Measurements from ENCODE around the gene TEFM.
"Not testable (repeated sequence)": the region's sequence is repeated elsewhere in the genome, so short reads cannot be mapped to it uniquely, and the experiment has no call there.

TEFM gene, protein sequence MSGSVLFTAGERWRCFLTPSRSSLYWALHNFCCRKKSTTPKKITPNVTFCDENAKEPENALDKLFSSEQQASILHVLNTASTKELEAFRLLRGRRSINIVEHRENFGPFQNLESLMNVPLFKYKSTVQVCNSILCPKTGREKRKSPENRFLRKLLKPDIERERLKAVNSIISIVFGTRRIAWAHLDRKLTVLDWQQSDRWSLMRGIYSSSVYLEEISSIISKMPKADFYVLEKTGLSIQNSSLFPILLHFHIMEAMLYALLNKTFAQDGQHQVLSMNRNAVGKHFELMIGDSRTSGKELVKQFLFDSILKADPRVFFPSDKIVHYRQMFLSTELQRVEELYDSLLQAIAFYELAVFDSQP

DNA sequence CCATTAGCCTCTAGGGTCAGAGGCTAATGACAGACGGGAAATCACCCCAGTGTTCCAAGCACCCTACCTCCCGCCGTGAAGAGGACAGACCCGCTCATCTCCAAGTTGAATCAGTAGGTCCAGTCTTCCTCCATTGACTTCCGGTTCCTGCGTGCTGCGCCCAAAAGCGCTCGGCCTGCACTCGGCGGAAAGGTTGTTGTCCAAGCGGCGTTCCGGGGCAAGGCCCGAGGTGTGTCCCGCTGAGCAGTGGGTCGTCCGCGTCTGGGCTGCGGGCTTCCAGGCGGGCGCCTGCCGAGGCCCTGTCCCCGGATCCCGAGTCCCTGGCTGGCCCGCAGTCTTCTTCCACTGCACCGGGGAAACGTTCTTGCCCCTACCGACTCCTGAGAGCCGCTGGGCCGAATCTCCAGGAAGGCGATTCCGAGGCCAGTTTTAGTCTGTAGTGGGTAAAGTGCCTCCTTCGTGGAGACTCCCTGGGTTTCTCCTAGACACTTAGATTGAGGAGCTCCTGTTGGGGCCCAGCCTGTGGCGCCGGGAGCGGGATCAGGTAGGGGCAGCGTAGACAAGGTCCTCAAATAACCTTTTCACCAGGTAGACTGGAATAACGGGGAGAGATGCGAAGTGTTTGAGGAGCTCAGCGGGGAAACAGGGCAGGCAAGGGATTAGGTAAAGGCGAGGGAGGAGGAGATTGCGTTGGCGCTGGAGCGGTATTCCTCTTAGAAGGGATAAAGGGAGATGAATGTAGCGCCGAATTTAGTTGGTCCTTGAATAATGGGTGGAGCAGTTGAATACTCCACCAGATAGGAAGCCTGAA, at the start of gene TEFM:
TEFM (minus strand) TSS at position 138 of the 811 bp plus-strand sequence; CDS start at position 98, 40 bp downstream.
- peak; percentile 92 for DNase-seq (ENCODE audit: low spot score)

DNA sequence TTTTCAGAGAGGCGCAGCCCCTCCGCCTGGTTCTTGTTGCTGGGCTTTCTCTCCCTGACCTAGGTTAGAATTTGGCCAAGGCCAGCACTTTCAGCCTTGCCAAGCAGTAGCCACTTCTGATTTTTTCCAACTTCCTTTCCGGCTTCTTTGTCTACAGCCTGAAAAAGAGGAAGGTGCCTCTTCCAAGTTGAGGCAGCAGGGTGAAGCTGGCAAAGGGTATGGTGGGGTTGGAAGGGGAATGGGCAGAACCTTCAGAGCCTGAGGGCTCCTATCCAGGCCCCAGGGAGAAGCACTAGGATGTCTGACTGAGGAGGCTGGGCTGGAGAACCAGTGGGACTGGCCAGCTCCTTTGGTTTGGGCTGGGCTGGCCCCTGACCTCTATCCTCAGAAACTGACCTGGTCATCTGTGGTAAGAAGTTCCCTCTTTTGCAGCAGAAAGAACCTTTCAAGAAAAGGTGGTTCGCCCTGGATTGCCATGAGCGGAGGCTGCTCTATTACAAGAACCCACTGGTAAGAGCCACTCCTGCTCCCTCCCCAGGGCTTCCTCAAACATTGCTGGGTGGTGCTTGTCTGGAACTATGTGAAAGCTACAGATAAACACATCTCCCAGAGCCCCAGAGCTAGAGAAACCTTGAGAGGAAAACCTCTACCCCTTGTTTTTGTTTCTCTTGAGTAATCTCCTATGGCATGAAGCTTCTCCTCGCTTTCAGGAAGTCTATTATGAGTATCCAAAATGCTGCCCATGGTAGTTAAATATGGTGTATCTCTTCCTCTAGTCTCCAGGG, 48.2 kb upstream of the TEFM start:
- no peak for DNase-seq (ENCODE audit: low spot score)

DNA sequence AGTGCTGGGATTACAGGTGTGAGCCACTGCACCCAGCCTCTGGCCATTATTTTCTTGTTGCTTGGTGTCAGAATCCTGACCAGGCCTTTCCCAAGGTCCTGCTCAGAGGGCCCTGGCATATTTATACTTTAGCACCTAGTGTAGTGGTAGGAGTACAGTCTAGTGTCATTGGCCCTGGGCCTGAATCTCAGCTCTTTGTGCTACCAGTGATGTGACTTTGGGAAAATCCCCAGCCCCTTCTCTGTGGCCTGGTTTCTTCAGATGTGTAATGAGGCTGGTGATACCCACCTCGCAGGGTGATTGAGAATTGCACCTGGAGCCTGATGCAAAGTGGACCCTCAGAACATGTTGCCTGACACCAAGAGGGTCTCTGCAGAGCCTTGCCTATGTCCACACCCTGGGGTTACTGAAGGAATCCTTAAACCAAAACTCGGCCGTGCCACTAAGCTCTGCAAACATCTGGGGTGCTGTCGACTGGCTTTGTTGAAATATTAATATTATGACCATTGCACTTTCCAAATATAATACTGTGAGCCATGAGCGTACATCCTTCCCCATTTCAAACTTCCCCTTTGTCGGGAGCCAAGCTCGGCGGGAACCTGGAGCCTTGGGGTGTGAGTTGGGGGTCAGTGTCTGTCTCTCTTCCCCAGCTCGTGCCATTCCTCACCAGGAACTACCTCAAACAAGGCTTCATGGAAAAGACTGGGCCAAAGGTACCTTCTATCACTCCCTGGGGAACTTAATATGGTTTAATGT, 46.8 kb upstream of the TEFM start:
- DNase-seq (ENCODE audit: low spot score), result no peak

DNA sequence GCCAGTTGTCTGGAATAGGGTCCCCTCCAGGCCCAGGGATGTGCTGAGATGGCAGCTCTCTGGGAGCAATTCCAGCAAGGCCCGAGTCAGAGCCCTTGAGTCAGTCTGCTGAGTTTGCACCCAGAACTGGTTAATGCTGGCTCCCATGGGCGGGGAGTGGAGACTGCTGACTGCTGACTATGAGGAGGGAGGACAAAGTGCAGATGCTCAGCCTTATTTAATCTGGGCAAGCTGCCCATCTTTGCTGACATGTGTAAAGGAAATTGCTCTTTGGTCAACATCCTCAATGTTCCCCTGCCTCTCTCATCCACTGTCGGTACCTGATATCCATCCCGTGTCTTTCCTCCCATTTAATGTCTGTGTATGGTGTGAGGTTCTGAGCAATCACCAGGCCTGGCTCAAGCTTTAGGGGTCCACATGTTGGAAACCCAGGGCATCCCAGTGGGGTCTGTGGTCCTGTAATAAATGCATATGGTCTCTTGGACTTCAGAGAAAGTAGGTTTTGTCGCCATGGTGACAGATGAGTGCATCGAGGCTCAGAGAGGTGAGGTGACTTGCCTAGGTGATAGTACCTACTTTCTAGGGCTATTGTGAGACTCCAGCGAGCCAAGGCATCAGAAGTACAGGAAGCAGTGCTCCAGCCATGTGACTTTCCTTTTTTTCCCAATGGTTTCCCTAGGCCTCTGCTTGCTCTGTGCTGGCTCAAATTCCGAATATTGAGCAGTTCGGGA, 44.8 kb upstream of the TEFM start:
- DNase-seq (ENCODE audit: low spot score), result peak; percentile 81

DNA sequence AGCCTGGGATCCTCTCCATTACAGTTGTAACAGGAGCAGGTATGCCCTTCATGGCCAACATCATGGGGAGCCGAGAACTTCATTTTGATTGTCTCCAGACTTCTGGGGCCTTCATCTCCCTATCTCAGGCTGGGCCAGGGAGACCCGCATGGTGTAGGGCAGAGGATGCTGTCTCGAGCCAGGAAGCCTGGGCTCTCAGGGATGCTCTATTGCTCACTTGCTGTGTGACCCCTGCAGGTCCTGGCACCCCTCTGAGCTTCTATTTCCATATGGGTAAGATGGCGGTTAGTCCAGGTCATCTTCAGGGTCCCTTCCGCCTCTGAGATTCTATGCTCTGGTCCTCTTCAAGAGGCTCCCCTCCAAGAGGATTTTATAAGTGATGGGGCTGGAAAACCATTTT, 44.2 kb upstream of the TEFM start:
- DNase-seq (ENCODE audit: low spot score), result no peak

DNA sequence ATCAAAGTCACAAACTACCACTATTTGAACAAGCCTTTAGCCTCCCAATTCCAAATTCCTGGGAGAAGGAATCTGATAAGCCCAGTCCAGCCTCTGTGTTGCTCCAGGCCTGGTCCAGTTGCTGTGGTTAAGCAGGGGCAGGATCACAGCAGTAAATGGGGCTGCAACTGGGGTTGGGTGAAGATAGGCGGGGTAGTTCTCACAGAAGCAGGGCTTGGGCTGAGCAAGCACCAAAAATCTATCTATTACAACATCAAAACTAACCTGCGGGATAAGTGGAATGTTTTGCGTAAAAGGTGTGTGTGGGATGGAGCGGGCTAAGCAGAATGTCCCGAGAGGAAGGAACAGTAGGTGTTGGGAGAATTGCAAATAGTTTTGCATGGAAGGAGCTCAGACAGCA, 41.8 kb upstream of the TEFM start:
- no peak for DNase-seq (ENCODE audit: low spot score)

DNA sequence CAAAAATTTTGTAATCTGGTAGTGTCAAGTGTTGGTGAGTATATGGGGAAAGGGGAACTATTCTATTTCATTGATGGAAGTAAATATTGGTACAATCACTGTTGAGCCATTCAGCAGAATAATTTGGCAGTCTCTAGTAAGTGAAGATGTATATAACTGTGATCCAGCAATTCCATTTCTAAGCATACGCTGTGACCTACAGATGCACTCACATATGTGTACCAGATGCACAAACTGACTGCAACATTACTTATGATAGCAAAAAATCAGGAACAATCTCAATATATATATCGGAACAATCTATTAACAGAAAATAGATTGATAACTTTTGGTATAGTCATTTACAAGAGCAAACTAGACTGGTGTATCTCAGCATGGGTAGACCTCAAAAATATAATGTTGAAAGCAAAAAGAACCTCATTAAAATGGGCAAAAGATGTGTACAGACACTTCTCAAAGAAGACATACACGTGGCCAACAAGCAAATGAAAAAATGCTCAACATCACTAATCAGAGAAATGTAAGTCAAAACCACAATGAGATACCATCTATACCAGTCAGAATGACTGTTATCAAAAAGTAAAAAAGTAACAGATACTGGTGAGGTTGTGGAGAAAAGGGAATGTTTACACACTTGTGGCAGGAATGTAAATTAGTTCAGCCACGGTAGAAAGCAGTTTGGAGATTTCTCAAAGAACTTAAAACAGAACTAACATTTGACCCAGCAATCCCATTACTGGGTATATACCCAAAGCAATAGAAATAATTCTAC, 36.5 kb upstream of the TEFM start:
- no peak for DNase-seq (ENCODE audit: low spot score)

DNA sequence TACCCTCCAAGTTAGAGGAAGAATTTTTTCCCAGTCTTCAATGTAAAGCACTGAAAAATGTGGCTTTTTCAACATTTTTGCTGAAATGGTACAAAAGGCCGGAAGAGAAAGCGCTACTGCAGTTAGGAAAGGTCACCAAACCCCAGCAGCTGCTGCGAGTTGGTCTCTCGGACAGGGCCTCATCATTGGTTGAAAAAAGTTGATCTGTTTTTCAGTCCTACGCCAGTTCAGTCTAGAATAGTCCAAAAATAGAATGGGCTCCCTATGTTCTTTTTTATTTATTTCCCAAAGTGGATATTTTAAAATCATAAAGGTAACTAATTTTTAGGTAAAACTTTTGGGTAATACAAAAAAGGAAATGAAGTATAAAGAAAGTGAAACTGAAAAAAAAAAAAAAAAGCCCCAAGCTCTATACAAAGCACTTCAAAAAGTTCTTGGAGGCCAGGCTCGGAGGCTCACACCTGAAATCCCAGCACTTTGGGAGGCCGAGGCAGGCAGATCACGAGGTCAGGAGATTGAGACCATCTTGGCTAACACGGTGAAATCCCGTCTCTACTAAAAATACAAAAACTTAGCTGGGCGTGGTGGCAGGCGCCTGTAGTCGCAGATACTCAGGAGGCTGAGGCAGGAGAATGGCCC, 33.1 kb upstream of the TEFM start:
- no peak for DNase-seq (ENCODE audit: low spot score)

DNA sequence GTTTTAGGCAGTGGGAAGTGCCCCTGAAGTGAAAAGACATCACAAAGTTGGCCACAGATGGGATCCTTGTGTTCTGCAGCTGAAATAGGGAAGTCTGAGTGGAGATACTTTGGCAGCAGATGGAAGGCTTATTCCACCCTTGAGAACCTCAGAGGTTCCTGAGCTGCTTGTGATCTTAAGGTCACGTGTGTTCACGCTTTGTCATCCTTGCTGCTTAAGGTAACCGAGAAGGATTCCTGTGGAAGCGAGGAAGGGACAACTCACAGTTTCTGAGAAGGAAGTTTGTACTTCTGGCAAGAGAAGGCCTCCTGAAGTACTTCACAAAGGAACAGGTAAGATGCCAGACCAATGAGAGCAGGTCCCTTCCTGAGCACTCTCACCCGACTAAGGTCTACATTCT, 27.9 kb upstream of the TEFM start:
- DNase-seq (ENCODE audit: low spot score), result no peak

DNA sequence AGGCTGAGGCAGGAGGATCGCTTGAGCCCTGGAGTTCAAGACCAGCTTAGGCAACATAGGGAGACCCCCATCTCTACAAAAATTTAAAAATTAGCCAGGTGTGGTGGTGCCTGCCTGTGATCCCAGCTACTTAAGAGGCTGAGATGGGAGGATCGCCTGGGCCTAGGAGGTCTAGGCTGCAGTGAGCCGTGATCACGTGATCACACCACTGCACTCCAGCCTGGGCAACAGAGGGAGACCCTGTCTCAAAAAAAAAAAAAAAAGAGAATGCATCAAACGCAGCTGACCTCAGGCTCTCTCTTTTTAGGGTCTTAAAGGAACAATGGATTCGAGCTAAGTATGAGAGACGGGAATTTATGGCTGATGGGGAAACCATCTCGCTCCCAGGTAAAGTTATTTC, 25.5 kb upstream of the TEFM start:
- DNase-seq (ENCODE audit: low spot score), result not testable (repeated sequence)

DNA sequence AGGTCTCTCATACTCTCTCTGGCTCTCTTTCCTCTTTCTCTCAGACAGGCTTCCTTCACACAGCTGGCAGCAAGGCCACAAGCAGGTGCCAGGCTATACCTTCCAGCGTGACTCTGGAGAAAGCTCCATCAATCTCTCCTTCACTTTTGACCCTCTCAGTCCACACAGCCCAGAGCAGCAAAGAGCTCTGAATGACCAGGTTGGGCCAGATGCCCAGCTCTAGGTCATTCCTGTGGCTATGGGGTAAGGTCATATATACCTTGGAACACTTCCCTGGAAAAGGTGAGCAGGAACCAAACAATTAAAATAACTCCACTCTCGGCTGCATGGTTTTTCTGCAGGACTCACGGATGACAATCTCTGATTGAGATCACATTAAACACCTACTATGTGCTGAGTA, 24.5 kb upstream of the TEFM start:
- DNase-seq (ENCODE audit: low spot score), result no peak

DNA sequence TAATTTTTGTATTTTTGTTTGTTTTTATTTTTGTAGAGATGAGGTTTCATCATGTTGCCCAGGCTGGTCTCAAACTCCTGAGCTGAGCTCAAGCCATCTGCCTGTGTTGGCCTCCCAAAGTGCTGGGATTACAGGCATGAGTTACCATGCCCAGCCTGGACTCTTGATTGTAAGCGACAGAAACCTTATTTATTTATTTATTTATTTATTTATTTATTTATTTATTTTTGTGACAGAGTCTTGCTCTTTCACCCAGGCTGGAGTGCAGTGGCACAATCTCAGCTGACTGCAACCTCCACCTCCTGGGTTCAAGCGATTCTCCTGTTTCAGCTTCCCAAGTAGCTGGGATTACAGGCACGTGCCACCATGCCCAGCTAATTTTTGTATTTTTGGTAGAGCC, 23.8 kb upstream of the TEFM start:
- not testable (repeated sequence) for DNase-seq (ENCODE audit: low spot score)

DNA sequence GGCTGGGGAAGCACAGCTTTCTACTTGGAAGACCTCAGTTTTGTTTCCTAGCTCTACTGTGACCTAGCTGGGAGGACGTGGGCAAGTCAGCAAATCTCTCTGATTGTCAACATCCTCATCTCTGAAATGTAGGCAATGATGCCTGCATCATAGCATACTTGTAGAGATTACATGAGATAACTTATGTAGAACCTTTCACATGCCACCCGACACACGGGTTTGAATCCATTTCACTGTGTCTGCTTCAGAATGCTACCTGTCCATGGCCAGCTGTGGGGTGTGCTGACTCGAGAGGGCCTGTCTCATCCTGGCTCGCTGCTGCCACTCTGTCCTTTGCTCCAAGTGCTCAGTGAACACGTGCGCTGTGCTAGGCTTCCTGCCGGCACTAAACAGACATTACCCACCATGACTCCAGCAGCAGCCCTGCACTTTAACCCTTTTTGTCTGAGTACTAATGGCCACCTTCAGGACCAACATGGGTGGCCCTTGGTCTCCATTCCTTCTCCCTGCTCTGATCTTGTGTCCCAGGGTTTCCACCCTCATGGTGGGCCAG, 23.1 kb upstream of the TEFM start:
- DNase-seq (ENCODE audit: low spot score), result no peak

DNA sequence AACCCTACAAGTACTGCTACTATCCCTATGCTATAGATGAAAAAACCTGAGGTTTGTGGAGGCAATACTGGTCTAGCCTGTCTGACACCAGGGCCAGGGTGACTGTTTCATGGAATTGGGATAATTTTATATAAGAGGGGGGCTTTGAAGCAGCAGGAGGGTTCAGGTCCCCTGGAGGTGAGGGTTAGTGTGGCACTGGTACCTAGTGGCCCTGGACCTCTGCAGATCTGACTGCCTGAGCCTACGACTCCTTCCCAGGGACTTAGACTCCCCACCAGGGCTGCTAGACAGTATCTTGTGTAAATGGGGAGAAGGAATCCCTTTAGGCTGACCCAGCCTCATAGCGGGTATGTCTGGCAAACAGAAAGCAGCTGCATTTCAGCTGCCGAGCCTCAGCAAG, 22.5 kb upstream of the TEFM start:
- no peak for DNase-seq (ENCODE audit: low spot score)

DNA sequence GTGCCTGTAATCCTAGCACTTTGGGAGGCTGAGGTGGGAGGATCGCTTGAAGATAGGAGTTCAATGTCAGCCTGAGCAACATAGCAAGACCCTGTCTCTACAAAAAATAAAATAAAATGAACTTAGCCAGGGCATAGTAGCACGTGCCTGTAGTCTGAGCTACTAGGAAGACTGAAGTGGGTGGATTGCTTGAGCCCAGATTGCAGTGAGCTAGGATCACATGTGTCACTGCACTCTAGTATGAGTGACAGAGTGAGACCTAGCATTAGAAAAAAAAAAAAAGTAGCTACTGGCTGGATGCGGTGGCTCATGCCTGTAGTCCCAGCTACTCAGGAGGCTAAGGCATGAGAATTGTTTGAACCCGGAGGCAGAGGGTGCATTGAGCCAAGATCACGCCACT, 21.7 kb upstream of the TEFM start:
- DNase-seq (ENCODE audit: low spot score), result no peak

DNA sequence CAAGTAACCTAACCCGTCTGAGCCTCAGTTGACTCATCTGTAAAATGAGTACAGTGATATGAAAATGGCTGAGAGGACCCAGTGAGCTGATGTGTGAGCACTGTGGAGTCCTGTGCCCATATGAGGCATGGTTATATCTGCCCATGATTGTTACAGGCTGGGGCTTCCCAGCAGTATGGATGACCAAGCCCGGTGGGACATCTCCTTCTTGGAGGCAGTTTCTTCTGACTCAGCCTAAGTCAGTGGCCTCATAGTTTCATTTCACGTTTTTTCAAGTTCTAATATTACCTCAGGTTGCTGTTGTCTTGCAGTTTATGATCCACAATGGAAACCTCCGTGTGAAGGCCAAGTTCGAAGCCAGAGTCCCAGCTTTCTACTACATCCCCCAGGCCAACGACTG, 20.5 kb upstream of the TEFM start:
- no peak for DNase-seq (ENCODE audit: low spot score)

DNA sequence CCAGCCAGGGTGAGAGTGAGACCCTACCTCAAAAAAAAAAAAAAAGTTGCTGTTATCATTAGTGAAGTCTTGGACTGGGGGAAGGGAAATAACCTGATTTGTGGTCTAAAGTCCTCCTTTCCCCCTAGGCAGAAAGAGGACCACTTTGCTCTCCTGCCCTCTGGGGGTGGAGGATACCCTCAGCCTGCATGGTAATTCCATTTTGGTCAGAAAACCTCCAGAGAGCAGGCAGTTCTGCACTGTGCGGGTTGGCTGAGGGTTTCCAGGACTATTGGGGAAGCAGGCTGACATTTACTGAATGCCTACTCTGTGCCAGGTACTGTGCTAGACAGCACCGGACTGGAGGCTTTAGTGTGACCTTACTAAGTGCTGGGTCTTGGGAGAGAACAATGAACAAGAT, 18.3 kb upstream of the TEFM start:
- DNase-seq (ENCODE audit: low spot score), result no peak

DNA sequence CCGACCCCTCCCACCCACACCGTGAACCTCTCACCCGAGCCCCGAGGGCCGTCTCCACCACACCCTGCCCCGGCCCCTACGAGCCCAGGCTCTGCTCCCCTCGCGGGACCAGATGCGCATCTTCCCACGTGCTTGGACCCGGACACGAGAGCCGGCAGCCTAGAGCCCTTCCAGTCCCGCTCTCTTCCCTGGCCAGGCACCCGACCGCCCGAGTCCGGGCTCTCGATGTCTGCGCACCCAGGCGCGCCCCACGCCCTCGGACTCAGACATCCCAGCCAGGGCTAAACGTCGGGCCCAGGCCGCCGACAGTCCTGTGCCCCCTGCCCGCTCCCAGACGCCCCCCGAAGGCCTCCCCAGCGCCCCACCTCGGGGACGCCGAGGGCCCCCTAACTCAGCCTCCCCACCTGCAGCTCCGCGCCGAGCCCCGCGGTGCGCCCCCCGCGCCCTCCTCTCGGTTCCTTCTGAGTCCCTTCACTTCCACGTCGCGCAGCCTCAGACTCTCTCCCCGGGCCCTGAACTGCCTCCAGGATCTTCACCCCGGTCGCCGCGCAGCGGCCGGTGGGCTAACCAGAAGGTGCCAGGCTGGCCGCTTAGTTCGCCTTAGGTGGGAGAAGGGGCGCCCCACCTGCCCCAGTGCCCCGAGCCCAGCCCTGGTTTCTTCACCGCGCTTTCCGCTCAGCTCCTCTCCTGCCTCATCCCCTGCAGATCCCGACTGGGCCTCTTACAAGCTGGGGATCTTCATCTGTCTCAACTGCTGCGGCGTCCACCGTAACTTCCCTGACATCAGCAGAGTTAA, 16.4 kb upstream of the TEFM start:
- no peak for DNase-seq (ENCODE audit: low spot score)
